Trophoblast cell (in vitro differentiated cells and primary cell): ENCODE data around the gene REEP1.

Experiments
- DNase-seq, 2 donors: peaks; one replicate each; pipeline ENCODE4 v3.0.0-alpha.2; 2016
- H2AFZ ChIP-seq: 2 replicates; pipeline ENCODE4 v1.6.1; 2013; ENCODE audit warnings: low read length, moderate library complexity, mild to moderate bottlenecking; ENCODE audit not compliant: insufficient read depth, poor library complexity
- H2AK5ac ChIP-seq: 2 replicates; pipeline ENCODE4 v1.6.1; 2013; ENCODE audit warnings: mild to moderate bottlenecking, low read length
- H2BK120ac ChIP-seq: 2 replicates; pipeline ENCODE4 v1.6.1; 2013; ENCODE audit warnings: low read length, mild to moderate bottlenecking, moderate library complexity; ENCODE audit not compliant: insufficient read depth, poor library complexity
- H2BK12ac ChIP-seq: 2 replicates; pipeline ENCODE4 v1.6.1; 2013; ENCODE audit warnings: mild to moderate bottlenecking, low read length, moderate library complexity
- H2BK5ac ChIP-seq: 2 replicates; pipeline ENCODE4 v1.6.1; 2013; ENCODE audit warnings: low read length, low read depth, moderate library complexity, mild to moderate bottlenecking; ENCODE audit not compliant: poor library complexity
- H3K14ac ChIP-seq: 2 replicates; pipeline ENCODE4 v1.6.1; 2013; ENCODE audit warnings: mild to moderate bottlenecking, low read length
- H3K18ac ChIP-seq: 2 replicates; pipeline ENCODE4 v1.6.1; 2013; ENCODE audit warnings: mild to moderate bottlenecking, low read length
- H3K23ac ChIP-seq: 2 replicates; pipeline ENCODE4 v1.6.1; 2013; ENCODE audit warnings: low read length
- H3K27ac ChIP-seq: 2 replicates; pipeline ENCODE4 v1.5.1; 2013; ENCODE audit warnings: low read depth, mild to moderate bottlenecking, inconsistent platforms, low read length, moderate library complexity
- H3K27me3 ChIP-seq: 2 replicates; pipeline ENCODE4 v1.6.1; 2013; ENCODE audit warnings: inconsistent platforms, mild to moderate bottlenecking, low read length, moderate library complexity; ENCODE audit not compliant: insufficient read depth
- H3K36me3 ChIP-seq, 2 experiments: 1 replicate in 1 of 2; 2 replicates in 1 of 2; pipeline ENCODE4 v1.6.1; 2013; ENCODE audit warnings: low read length in 2 of 2, mild to moderate bottlenecking in 2 of 2, moderate library complexity in 1 of 2; ENCODE audit not compliant: insufficient read depth in 2 of 2, control insufficient read depth in 1 of 2
- H3K4ac ChIP-seq: 2 replicates; pipeline ENCODE4 v1.6.1; 2013; ENCODE audit warnings: low read depth, mild to moderate bottlenecking, low read length, moderate library complexity
- H3K4me1 ChIP-seq, 2 experiments: 1 replicate in 1 of 2; 2 replicates in 1 of 2; pipeline ENCODE4 v1.6.1; 2013; ENCODE audit warnings: low read length in 2 of 2, mild to moderate bottlenecking in 2 of 2, moderate library complexity in 1 of 2; ENCODE audit not compliant: insufficient read depth in 2 of 2, control insufficient read depth in 1 of 2
- H3K4me2 ChIP-seq: 2 replicates; pipeline ENCODE4 v1.6.1; 2013; ENCODE audit warnings: inconsistent platforms, mild to moderate bottlenecking, low read length, moderate library complexity
- H3K4me3 ChIP-seq: 2 replicates; pipeline ENCODE4 v1.5.1; 2013; ENCODE audit warnings: mild to moderate bottlenecking, low read depth, low read length, inconsistent platforms
- H3K79me1 ChIP-seq: one replicate; pipeline ENCODE4 v1.6.1; 2013; ENCODE audit warnings: low read length
- H3K79me2 ChIP-seq: 2 replicates; pipeline ENCODE4 v1.6.1; 2013; ENCODE audit warnings: low read length, mild to moderate bottlenecking; ENCODE audit not compliant: control insufficient read depth, insufficient read depth, poor library complexity
- H3K9ac ChIP-seq: 2 replicates; pipeline ENCODE4 v1.6.1; 2013; ENCODE audit warnings: mild to moderate bottlenecking, low read length
- H3K9me3 ChIP-seq: 2 replicates; pipeline ENCODE4 v1.6.1; 2013; ENCODE audit warnings: low read depth, mild to moderate bottlenecking, control low read depth, inconsistent platforms, low read length; ENCODE audit not compliant: insufficient read depth
- H4K12ac ChIP-seq: 2 replicates; pipeline ENCODE4 v1.6.1; 2013; ENCODE audit warnings: low read depth, mild to moderate bottlenecking, low read length, moderate library complexity
- H4K8ac ChIP-seq: 2 replicates; pipeline ENCODE4 v1.6.1; 2013; ENCODE audit warnings: low read depth, mild to moderate bottlenecking, low read length, moderate library complexity
- H4K91ac ChIP-seq: one replicate; pipeline ENCODE4 v1.6.1; 2013; ENCODE audit warnings: low read depth, mild to moderate bottlenecking, low read length, moderate library complexity
- WGBS: extraction: QIAGEN DNeasy Blood & Tissue Kit; methylation state at CpG from one replicate; pipeline ENCODE4 v1.1.7; 2013; ENCODE audit warnings: missing lambda C conversion rate; ENCODE audit not compliant: insufficient read length, insufficient coverage; ENCODE audit errors: extremely low coverage; 5-methylcytosine and 5-hydroxymethylcytosine counted together

REEP1 gene

GRCh38 chr2:86284987-86285386 lies 52.4 kb downstream of the REEP1 start:
- no peak overlapping the region for H3K27ac ChIP-seq
- no peaks in the 10 kb centered on the region for H3K9me3 ChIP-seq
- H2BK12ac ChIP-seq: no peak overlapping the region
- no CpG with 5 or more reads among the region's 3 CpGs for WGBS
- no peak overlapping the region for H3K18ac ChIP-seq
- H3K27me3 ChIP-seq: no peaks in the 10 kb centered on the region
- H3K79me2 ChIP-seq: no peaks in the 10 kb centered on the region
- peaks cover 0 to 2% of the 10 kb centered on the region in 2 experiments for H3K4me1 ChIP-seq
- H4K91ac ChIP-seq: no peak overlapping the region
- no peaks in the 10 kb centered on the region for H3K36me3 ChIP-seq
- H2AFZ ChIP-seq: no peak overlapping the region
- no peak overlapping the region for H3K9ac ChIP-seq
- no peak overlapping the region for H3K4me3 ChIP-seq
- H3K4ac ChIP-seq: no peak overlapping the region
- no peak overlapping the region for H2AK5ac ChIP-seq
- H4K12ac ChIP-seq: no peak overlapping the region
- H4K8ac ChIP-seq: no peak overlapping the region
- no peak for DNase-seq
- no peak overlapping the region for H2BK120ac ChIP-seq
- no peak overlapping the region for H3K14ac ChIP-seq
- H2BK5ac ChIP-seq: no peak overlapping the region
- no peak overlapping the region for H3K4me2 ChIP-seq
- H3K23ac ChIP-seq: no peak overlapping the region
- H3K79me1 ChIP-seq: no peaks in the 10 kb centered on the region

GRCh38 chr2:86284401-86284841 lies 53.0 kb downstream of the REEP1 start:
- no peak overlapping the region for H2AK5ac ChIP-seq
- H3K79me2 ChIP-seq: no peaks in the 10 kb centered on the region
- H3K27me3 ChIP-seq: no peaks in the 10 kb centered on the region
- no peak overlapping the region for H3K14ac ChIP-seq
- no peak overlapping the region for H2BK120ac ChIP-seq
- H3K4me3 ChIP-seq: no peak overlapping the region
- DNase-seq: no peak
- no peak overlapping the region for H2BK12ac ChIP-seq
- no peak overlapping the region for H3K23ac ChIP-seq
- peaks cover 0 to 2% of the 10 kb centered on the region in 2 experiments for H3K4me1 ChIP-seq
- no peak overlapping the region for H2AFZ ChIP-seq
- no peak overlapping the region for H3K18ac ChIP-seq
- H3K27ac ChIP-seq: no peak overlapping the region
- H4K8ac ChIP-seq: no peak overlapping the region
- H3K9me3 ChIP-seq: no peaks in the 10 kb centered on the region
- no peak overlapping the region for H3K4me2 ChIP-seq
- no peak overlapping the region for H3K4ac ChIP-seq
- H3K79me1 ChIP-seq: no peaks in the 10 kb centered on the region
- H4K91ac ChIP-seq: no peak overlapping the region
- no CpG with 5 or more reads among the region's 12 CpGs for WGBS
- H2BK5ac ChIP-seq: no peak overlapping the region
- no peaks in the 10 kb centered on the region for H3K36me3 ChIP-seq
- H3K9ac ChIP-seq: no peak overlapping the region
- H4K12ac ChIP-seq: no peak overlapping the region

GRCh38 chr2:86283411-86284030 lies 53.9 kb downstream of the REEP1 start:
- H3K4ac ChIP-seq: no peak overlapping the region
- no peak overlapping the region for H2BK5ac ChIP-seq
- H3K23ac ChIP-seq: no peak overlapping the region
- H4K91ac ChIP-seq: no peak overlapping the region
- no peak overlapping the region for H2AK5ac ChIP-seq
- H3K27ac ChIP-seq: no peak overlapping the region
- no peaks in the 10 kb centered on the region for H3K27me3 ChIP-seq
- no peak overlapping the region for H4K12ac ChIP-seq
- no peak overlapping the region for H3K18ac ChIP-seq
- peaks cover 0 to 2% of the 10 kb centered on the region in 2 experiments for H3K4me1 ChIP-seq
- H3K4me2 ChIP-seq: no peak overlapping the region
- no CpG with 5 or more reads among the region's 5 CpGs for WGBS
- H3K9ac ChIP-seq: no peak overlapping the region
- H4K8ac ChIP-seq: no peak overlapping the region
- DNase-seq: no peak
- no peaks in the 10 kb centered on the region for H3K9me3 ChIP-seq
- H2BK12ac ChIP-seq: no peak overlapping the region
- no peaks in the 10 kb centered on the region for H3K79me1 ChIP-seq
- H3K36me3 ChIP-seq: no peaks in the 10 kb centered on the region
- H3K14ac ChIP-seq: no peak overlapping the region
- no peaks in the 10 kb centered on the region for H3K79me2 ChIP-seq
- H2AFZ ChIP-seq: no peak overlapping the region
- no peak overlapping the region for H2BK120ac ChIP-seq
- no peak overlapping the region for H3K4me3 ChIP-seq

- Histone ChIP-seq H3K27me3 (no peaks in the 10 kb centered on the region), H3K9me3 (no peaks in the 10 kb centered on the region), H3K4ac (no peak overlapping the region), H3K79me1 (no peaks in the 10 kb centered on the region), H3K14ac (no peak overlapping the region), H3K27ac (no peak overlapping the region), H3K4me1 (peaks cover 0 to 2% of the 10 kb centered on the region in 2 experiments), H3K36me3 (no peaks in the 10 kb centered on the region), H3K9ac (no peak overlapping the region), H4K12ac (no peak overlapping the region), H2AFZ (no peak overlapping the region), H2BK5ac (no peak overlapping the region), H2BK12ac (no peak overlapping the region), H2BK120ac (no peak overlapping the region), H3K4me3 (no peak overlapping the region), H4K8ac (no peak overlapping the region), H4K91ac (no peak overlapping the region), H3K18ac (no peak overlapping the region), H3K4me2 (no peak overlapping the region), H2AK5ac (no peak overlapping the region), H3K23ac (no peak overlapping the region), H3K79me2 (no peaks in the 10 kb centered on the region)
- no CpG with 5 or more reads among the region's 14 CpGs for WGBS
- DNase-seq: no peak
Observed at GRCh38 chr2:86281066-86281700, 56.2 kb downstream of the REEP1 start.
